Measurements from ENCODE around the gene CS.

The CS gene

GRCh38 chr12:56247923-56248322, 52.2 kb downstream of the CS start:
- DNase-seq (ENCODE audit: low read depth) = no peak

DNA sequence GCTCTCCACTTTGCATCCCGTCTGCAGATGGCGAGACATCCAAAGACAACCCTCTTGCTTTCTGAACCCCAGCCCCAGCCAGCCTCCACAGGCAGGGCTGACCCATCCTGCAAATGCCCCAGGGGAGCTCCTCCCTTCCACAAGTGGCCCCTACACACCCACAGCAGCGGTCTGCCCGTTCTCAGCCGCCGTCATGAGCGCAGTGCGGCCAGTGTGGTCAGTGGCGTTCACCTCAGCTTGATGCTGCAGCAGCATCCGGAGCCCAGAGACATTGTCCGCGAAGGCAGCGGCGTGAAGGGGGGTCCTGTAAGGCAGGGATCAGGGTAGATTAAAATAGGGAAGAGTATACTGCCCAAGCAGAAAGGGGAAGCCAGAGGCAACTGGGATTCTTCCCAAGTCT, 55.6 kb downstream of the CS start:
- DNase-seq (ENCODE audit: low read depth) = no peak

GRCh38 chr12:56243731-56244181, 56.4 kb downstream of the CS start:
- DNase-seq (ENCODE audit: low read depth) = no peak

DNA sequence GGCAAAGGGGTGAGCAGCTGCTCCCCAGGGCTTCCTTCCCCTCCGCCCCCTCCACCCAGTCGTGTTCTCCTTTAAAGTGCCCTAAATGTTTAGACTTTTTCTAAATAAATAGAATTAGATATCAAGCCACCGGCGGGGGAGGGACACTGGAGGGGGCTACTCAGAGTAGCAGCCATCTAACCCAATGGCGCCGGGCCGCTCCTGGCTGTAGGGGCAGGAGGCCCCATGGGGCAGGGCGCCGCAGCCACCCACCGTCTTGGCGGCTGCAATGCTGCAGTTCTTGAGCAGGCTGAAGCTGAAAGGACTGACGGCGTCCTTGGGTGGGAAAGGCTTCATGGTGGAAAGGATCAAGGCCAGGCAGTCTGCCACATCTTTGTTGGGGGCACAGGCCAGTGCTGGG, 57.1 kb downstream of the CS start:
- DNase-seq (ENCODE audit: low read depth) = no peak

DNA sequence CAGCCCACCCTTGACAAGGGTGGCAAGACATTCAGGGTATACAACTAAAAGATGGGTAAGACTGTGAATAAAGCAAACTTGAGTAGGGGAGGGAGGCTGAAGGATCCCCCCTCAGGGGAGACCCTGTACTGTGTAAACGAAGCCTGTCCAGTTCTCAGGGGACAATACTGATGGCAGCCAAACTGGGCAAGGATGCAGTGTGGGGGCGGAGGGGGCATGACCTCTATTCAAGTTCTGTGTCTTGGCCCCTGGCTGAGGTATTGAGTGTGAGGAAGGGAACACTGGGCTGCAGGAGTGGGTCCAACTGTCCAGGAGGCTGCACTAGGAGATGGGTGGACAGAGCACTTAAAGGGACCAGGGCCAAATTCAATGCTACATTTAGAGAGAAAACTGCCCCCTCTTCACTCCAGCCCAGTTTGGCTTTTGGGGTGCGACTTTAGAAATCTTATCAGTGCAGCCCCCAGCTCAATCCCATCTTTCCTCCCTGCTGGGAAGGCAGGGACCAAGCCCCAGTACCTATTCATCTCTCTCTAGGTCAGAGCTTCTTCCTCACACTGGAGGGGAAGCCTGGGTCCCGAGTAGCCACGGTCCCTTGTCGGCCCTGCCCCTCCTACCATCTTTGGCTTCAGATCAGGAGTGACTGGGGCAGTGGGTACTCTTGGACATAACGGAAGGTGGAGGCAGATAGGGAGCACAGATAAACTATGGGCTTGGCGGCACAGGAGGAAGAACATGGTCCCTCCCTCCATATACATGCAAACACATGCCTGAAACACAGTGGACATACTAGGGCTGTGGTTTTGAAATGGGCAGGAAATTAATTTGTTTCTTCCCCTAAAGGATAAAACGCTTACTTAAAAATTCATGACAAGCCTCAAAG, 58.5 kb downstream of the CS start:
- no peak for DNase-seq (ENCODE audit: low read depth)

DNA sequence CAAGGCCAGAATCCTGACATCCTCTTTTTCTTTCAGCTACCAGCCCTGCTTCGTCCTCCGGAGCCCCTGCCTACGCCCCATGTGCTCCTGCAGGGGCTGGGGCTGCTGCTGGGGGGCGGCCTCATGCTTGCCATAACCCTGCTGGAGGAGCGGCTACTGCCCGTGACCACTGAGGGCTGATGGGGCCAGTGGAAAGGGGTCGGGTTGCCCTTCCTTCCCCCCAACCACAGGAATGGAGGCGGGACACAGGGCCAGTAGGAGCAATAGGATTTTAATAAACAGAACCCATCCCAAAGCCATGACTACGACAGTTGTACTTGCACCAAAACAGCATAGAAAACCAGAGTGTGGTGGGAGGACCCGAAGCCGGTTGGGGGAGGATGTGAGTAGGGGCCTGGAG, 62.6 kb downstream of the CS start:
- no peak for DNase-seq (ENCODE audit: low read depth)

GRCh38 chr12:56236985-56237384, 63.1 kb downstream of the CS start:
- DNase-seq (ENCODE audit: low read depth) = no peak

DNA sequence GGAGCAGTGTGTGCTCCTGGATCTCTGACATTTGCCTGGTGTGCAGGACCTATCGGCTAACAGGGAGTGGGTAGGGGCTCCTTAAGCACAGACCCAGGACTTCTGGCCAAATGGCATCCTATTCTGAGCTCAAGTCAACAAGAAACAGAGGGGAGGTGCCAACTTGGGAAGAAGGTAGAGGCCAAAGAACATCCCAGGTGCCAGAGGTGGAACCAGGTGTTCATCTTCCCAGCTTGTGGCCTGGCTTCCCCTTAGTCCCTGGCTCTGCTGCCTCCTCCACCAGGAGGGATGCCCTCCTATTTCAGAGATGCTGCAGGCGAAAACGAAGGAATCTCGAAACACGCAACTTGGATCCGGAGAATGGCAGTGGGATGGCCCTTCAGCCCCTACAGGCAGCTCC, 64.0 kb downstream of the CS start:
- no peak for DNase-seq (ENCODE audit: low read depth)

DNA sequence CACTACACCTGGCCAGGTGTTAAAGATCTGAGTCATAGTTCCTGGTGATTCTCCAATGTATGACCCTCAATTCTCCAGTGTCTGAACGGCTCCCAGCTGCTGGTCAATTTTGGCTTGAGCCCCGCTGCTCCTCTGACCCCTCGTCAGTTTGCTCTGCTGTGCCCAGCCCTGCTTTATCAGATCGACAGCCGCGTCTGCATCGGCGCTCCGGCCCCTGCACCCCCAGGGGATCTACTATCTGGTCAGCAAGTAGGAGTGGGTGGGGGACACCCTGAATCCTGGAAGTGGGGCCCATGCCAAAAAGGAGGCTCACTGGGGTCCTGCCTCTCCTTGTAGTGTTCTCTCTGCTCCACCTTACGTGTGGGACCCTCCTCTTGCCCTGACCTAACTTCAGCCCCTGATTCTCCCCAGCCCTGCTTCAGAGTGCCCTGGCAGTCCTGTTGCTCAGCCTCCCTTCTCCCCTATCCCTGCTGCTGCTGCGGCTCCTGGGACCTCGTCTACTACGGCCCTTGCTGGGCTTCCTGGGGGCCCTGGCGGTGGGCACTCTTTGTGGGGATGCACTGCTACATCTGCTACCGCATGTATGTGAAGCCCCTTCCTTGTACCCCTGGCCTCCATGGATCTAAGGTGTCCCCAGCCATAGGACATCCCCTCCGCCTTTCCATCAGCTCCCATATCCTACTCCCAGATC, 65.2 kb downstream of the CS start:
- DNase-seq (ENCODE audit: low read depth) = no peak

- DNase-seq (ENCODE audit: low read depth) = no peak
These were observed 68.9 kb downstream of the CS start for GRCh38 chr12:56231184-56231582.

DNA sequence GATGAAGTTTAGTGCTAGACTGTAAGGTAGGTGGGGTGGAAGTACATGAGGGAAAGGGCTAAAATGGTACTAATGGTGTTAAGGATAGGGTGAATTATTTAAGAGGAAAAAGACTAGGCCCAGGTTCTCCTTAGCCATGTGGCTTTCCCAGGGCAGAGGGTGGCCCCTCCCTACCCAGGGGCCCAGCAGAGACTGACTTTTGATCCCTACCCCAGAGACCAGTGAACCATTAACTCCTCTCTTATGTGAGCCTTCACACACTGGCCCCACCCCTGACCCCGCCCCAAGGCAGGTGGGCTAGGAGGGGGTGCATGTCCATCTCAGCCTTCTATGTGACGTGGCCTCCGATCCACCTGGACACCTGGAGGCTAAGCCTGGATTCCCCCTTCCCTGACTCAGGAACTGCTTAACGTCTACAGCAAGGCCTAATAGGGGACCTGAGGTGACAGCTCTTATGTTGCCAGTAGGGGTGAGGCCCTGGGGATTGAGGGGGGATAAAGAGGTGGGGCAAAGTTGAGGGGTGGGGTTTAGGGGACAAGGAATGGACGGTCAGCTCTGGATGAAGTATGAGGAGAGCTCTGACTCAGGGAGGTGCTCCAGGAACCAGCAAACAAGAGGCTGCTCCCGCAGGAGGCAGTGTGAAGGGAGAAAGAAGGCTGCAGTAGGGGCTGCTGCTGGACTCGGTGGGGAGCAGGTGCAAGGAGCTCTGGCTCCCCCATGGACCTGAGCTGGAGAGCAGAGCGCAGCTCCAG, 69.5 kb downstream of the CS start:
- DNase-seq (ENCODE audit: low read depth) = no peak

- DNase-seq (ENCODE audit: low read depth) = no peak
These were observed 70.2 kb downstream of the CS start, which contains the start of gene SLC39A5 for GRCh38 chr12:56229916-56230431. Gene SLC39A5, plus strand, starts transcription at chr12:56230051. Its CDS starts 1,224 bp downstream, at chr12:56231275.

DNA sequence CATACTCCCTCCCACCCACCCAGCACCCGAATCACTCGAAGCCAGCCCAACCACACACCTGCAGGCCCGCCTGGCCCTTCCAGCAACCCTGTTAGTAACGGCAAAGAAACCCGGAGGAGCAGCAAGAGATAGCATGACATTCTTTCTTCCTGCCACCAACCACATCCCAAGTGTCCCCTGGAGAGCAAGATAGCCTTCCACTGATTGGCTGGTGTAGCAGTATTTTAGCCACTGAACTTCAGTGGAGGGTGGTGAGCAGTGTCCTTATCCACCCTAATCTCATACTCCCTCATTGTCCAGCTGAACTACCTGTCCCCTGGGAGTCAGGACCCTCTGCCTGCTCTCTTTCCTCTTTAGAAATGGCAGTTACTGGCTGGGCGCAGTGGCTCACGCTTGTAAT, 71.0 kb downstream of the CS start:
- no peak for DNase-seq (ENCODE audit: low read depth)

DNA sequence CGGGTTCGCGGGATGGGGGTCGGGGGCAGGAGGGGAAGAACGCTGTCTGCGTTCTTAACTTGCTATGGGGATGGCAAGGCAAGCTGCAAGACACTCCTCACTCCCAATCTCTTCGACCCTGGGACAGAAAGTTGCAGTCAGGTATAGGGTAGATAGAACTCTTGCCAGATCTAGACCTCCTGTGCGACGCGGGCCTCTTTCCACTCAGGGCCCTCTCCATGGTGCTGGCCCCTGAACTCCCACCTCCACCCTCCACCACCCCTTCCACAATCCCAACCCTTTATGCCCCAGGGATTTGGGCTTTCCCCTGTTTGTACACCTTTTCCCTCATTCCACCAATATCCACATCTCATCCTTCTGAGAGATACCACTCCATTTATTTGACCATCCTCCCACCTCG, 75.2 kb downstream of the CS start:
- DNase-seq (ENCODE audit: low read depth) = no peak

DNA sequence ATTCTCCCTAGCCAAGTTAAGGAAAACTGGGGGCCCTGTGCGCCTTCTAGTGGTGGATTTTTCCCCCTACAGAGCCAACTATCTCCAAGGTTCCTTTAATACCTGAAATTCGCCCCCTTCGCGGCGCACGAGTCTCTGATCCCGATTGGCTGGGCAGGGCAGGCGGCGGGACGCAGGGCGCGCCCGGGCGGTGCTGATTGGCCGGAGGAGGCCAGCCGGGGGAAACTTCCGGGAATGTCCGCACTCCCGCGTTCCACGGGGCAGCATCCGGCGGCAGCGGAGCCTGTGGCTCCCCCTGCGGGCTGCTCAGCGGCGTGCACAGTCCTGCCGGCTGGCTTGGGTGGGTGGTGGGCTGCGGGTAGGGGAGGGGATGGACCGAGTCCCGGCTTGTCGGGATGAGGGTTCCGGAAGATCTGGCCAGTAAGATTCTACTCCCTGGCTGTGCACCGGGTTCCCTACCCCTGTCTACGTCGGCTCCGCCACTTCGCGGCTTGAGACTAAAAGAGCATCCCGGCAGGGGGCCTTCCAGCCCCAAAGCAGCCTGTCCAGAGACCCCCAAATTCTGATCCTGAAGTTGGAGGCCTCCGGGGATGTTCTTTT, 75.9 kb downstream of the CS start, which contains the start of gene NABP2:
NABP2 (plus strand) TSS at position 241 of the 600 bp plus-strand sequence. CDS start 515 bp downstream, outside the sequence.
- peak; percentile 87 for DNase-seq (ENCODE audit: low read depth)

DNA sequence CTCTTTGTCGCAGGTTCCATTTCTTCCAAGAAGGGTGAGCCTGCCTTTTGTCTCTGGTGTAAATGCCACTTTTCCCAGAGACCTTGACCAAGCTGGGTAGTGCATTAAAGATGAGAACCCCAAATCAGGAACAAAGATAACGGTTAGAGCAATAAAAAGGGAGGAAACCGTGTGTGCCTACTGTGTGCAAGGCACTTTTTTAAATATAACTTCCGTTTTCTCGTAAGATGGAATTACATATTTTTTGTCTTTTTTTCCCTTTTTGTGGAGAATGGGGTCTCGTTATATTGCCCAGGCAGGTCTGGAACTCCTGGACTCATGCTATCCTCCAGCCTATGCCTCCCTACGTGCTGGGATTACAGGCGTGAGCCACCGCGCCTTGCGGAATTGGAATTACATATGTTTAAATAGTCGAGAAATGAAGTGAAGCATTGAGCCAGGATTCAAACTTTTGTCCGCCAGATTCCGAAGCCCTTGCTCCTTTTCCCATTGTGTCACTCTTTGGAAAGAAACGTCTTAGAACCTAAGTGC, 76.5 kb downstream of the CS start:
- DNase-seq (ENCODE audit: low read depth) = no peak

GRCh38 chr12:56222531-56222895, 77.6 kb downstream of the CS start:
- no peak for DNase-seq (ENCODE audit: low read depth)

DNA sequence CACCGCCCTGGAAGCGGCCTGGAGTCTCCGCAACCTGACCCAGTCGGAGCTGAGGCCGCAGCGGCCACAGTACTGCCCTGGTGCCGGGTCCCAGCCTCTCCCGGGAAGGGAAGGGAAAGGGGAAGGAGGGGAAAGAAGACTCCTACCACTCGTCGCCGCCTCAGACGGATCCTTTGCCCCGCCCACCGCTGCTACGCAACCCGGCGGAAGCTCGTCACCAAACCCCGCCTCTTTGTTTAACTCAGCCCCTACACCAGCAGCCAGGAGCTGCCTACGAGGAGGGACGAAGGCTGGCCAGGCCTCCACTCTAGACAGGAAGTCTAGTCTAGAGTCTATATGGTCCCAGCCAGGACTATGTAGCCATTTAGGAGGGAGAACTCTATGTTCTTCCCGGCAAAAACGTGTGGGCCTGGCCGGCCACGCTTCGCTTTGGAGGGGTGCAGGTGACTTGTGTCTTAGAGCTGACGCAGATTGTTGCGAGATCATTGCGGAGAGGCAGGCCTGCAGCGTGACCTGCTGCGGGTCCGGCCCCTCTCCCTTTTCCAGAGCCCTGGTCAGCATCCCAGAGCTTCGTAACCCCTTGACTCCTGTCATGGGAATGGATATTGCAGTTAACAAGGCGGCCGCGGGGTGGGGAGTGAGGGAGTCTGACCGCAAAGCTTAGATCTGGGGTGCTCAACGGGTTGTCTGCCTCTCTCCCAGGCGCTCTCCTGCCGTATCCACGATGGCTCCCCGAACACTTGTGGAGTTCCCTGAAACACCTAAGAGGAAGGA, 78.2 kb downstream of the CS start, which contains the start of gene RNF41:
RNF41 (minus strand) TSS at position 166 of the 774 bp plus-strand sequence. CDS start 7,875 bp downstream, outside the sequence.
- peak; percentile 87 for DNase-seq (ENCODE audit: low read depth)
